Fibroblast of lung (primary cell): ENCODE data around the gene NDC80. TPM values are rescaled to one million over a fixed set of nuclear protein-coding genes. Genes with fewer than 3 reads are reported as not detected.
"Not testable (repeated sequence)": the region's sequence is repeated elsewhere in the genome, so short reads cannot be mapped to it uniquely, and the experiment has no call there.

ENCODE experiments used
- DNase-seq, 2 donors: peaks; one replicate each; pipeline versions ENCODE4 v3.0.0 to v3.0.0-alpha.2; 2010; ENCODE audit warnings: low read depth in 2 of 2
- H2AFZ ChIP-seq: 2 replicates; pipeline ENCODE4 v1.5.1; 2012; ENCODE audit warnings: low read length, control low read depth, inconsistent platforms
- H3K27ac ChIP-seq: 2 replicates; pipeline ENCODE4 v1.5.1; 2011; ENCODE audit warnings: low read length, control low read depth; ENCODE audit not compliant: insufficient read depth
- H3K27me3 ChIP-seq: 2 replicates; pipeline ENCODE4 v1.5.1; 2011; ENCODE audit warnings: mild to moderate bottlenecking, low read length; ENCODE audit not compliant: control insufficient read depth, insufficient read depth
- H3K36me3 ChIP-seq: 2 replicates; pipeline ENCODE4 v1.5.1; 2011; ENCODE audit warnings: low read length; ENCODE audit not compliant: control insufficient read depth, insufficient read depth
- H3K4me1 ChIP-seq: 2 replicates; pipeline ENCODE4 v1.5.1; 2011; ENCODE audit warnings: low read length; ENCODE audit not compliant: control insufficient read depth, insufficient read depth; ENCODE audit errors: extremely low read depth
- H3K4me2 ChIP-seq: 2 replicates; pipeline ENCODE4 v1.5.1; 2011; ENCODE audit warnings: low read length, control low read depth; ENCODE audit not compliant: insufficient read depth; ENCODE audit errors: extremely low read depth
- H3K4me3 ChIP-seq, 4 experiments: fragments of 200-600 bp in 1 of 4; sonication (generic) in 1 of 4; replicated peaks in 1 of 4; 2 replicates each; pipeline ENCODE4 v1.5.1; 2011 to 2016; ENCODE audit warnings: low read length in 4 of 4, low read depth in 3 of 4, mild to moderate bottlenecking in 3 of 4, control low read depth in 2 of 4, inconsistent platforms in 1 of 4, mixed read lengths in 1 of 4; ENCODE audit not compliant: insufficient read depth in 1 of 4; ENCODE audit errors: control extremely low read depth in 1 of 4
- H3K79me2 ChIP-seq: 2 replicates; pipeline ENCODE4 v1.5.1; 2012; ENCODE audit warnings: mild to moderate bottlenecking, low read length, inconsistent platforms; ENCODE audit not compliant: control insufficient read depth, insufficient read depth
- H3K9ac ChIP-seq: 2 replicates; pipeline ENCODE4 v1.5.1; 2011; ENCODE audit warnings: mild to moderate bottlenecking, low read length, control low read depth; ENCODE audit not compliant: insufficient read depth
- H3K9me3 ChIP-seq: 2 replicates; pipeline ENCODE4 v1.5.1; 2012; ENCODE audit warnings: low read depth, low read length; ENCODE audit not compliant: control insufficient read depth, insufficient read depth
- H4K20me1 ChIP-seq: 2 replicates; pipeline ENCODE4 v1.5.1; 2011; ENCODE audit warnings: low read length; ENCODE audit not compliant: control insufficient read depth, insufficient read depth; ENCODE audit errors: extremely low read depth
- EZH2 ChIP-seq: IDR thresholded peaks from 2 replicates; pipeline ENCODE4 v1.5.1; 2012; ENCODE audit warnings: low read length, control low read depth, mild to moderate bottlenecking; ENCODE audit errors: missing control alignments
- polyA minus RNA-seq: library from RNA; depleted of rRNA, polyadenylated mRNA; stranded (reverse); fragments of >200 nt; gene quantifications from 2 replicates; pipeline ENCODE4 v1.2.3, GENCODE V29; 2011; ENCODE audit warnings: low replicate concordance
- polyA plus RNA-seq, 2 donors: library from polyadenylated mRNA; depleted of rRNA in 1 of 2; stranded (reverse) in 1 of 2; unstranded in 1 of 2; fragments of >200 nt; gene quantifications; 2 replicates each; pipeline ENCODE4 v1.2.1, GENCODE V29; 2011 to 2012; ENCODE audit warnings: missing spikeins in 1 of 2
- total RNA-seq: library from RNA; depleted of rRNA; stranded (reverse); fragments of >200 nt; gene quantifications from 2 replicates; pipeline ENCODE4 v1.2.1, GENCODE V29; 2014
- TF ChIP-seq, protein P1 (sequence below), 2 donors: IDR thresholded peaks in 1 of 2; conservative IDR thresholded peaks in 1 of 2; 1 replicate in 1 of 2; 2 replicates in 1 of 2; pipeline ENCODE4 v1.5.1; 2011 to 2012; ENCODE audit warnings: low read length in 2 of 2, control low read depth in 1 of 2, inconsistent platforms in 1 of 2, low read depth in 1 of 2, mild to moderate bottlenecking in 1 of 2

NDC80 gene
- 1.0 and 9.7 TPM in 2 replicates for total RNA-seq
- polyA plus RNA-seq = 8.3 and 22.5 TPM in 2 replicates
- polyA plus RNA-seq (2012) = 6.3 and 18.8 TPM in 2 replicates
- 3.9 TPM in 1 of 2 replicates, not detected in the other for polyA minus RNA-seq

DNA sequence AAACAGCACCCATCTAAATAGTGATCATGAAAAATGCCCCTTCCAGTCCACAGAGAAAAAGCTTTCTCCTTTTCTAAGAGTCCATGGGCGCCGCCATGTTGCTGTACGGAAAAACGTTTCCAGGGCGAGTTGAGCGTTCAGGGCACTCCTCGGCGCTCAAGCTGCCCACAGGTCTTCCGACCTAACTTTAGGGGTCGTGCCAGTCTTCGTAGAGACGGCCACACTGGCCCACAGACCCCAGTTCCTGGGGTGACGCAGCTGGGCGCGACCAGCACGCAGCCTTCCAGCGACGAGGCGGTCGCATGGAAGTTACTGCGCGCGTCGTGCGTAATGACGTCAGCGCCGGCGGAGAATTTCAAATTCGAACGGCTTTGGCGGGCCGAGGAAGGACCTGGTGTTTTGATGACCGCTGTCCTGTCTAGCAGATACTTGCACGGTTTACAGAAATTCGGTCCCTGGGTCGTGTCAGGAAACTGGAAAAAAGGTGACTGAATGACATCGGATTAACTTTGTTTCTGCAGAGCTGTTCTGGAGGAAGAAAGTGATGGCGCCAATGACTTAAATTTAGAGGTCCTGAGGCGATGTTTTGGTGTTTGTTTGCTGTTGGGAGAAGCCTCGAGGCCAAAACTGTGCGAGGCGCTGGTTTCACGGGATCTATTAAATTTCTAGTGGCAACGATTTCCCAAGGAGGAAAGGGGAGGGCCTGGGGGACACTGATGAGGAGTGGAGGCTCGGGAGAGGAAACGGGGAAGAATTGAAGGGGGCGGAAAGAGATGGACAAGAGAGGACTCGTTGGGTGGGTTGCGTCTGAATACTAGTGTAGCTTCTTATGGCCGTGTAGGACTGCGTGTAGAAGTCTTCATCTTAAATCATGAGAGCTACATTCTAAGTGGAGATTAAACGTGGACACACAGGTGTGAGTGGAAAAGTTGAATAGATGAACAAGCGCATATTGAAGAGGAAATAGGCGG lies at the start of gene NDC80, which contains the start of gene METTL4:
Gene NDC80 (plus strand): TSS at position 358 of the 971 bp plus-strand sequence. CDS start 1,429 bp downstream, outside the sequence.
Gene METTL4 (minus strand): TSS at position 306 of the 971 bp plus-strand sequence. CDS start 4,289 bp downstream, outside the sequence.
- Histone ChIP-seq H3K4me2 (peak within 1 kb of the TSS; percentile 95), H3K79me2 (peaks cover 66% of the 10 kb centered on the region), H3K9me3 (no peaks in the 10 kb centered on the region), H3K4me1 (peaks cover 7% of the 10 kb centered on the region), H3K27me3 (no peaks in the 10 kb centered on the region), H3K9ac (peak within 1 kb of the TSS; percentile 100), H2AFZ (peak within 1 kb of the TSS; percentile 98), H4K20me1 (no peaks in the 10 kb centered on the region), H3K4me3 (peak within 1 kb of the TSS; percentile 50 to 92 (median 82)), H3K27ac (peak within 1 kb of the TSS; percentile 100), H3K36me3 (no peaks in the 10 kb centered on the region)
- TF ChIP-seq EZH2 = no peak
- TF ChIP-seq, protein P1, sequence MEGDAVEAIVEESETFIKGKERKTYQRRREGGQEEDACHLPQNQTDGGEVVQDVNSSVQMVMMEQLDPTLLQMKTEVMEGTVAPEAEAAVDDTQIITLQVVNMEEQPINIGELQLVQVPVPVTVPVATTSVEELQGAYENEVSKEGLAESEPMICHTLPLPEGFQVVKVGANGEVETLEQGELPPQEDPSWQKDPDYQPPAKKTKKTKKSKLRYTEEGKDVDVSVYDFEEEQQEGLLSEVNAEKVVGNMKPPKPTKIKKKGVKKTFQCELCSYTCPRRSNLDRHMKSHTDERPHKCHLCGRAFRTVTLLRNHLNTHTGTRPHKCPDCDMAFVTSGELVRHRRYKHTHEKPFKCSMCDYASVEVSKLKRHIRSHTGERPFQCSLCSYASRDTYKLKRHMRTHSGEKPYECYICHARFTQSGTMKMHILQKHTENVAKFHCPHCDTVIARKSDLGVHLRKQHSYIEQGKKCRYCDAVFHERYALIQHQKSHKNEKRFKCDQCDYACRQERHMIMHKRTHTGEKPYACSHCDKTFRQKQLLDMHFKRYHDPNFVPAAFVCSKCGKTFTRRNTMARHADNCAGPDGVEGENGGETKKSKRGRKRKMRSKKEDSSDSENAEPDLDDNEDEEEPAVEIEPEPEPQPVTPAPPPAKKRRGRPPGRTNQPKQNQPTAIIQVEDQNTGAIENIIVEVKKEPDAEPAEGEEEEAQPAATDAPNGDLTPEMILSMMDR (conservative IDR thresholded peaks at IDR 0.05 in 1 of 2, IDR thresholded peaks at IDR 0.05 in 1 of 2; ENCODE audit: low read depth in 1 of 2, low read length in 2 of 2) = no peak
- peak; percentile 87 to 90 for DNase-seq

DNA sequence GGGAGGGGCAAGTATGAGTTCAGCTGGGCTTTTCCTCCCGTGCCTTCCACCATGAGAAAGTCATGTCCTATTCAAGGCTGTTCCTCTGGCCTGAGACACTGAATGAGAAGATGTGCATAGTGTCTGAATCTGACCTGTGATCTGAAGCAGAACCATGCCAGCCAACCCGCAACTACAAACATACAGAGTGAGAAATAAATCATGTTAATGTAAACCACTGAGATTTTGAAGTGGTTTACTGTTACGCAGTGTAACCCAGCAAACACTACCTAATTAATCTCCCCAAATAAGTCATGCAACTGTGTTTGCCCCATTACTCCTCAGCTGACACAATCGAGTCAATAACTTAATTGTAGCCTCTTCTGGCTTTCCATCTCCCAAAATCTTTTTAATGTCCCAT lies 49.2 kb upstream of the NDC80 start:
- Histone ChIP-seq H3K9ac (no peak overlapping the region), H3K4me3 (no peak overlapping the region), H4K20me1 (no peaks in the 10 kb centered on the region), H3K79me2 (no peaks in the 10 kb centered on the region), H3K27ac (no peak overlapping the region), H3K4me2 (no peak overlapping the region), H3K4me1 (no peaks in the 10 kb centered on the region), H2AFZ (no peak overlapping the region), H3K27me3 (no peaks in the 10 kb centered on the region), H3K9me3 (no peaks in the 10 kb centered on the region), H3K36me3 (no peaks in the 10 kb centered on the region)
- TF ChIP-seq, protein P1 (conservative IDR thresholded peaks at IDR 0.05 in 1 of 2, IDR thresholded peaks at IDR 0.05 in 1 of 2; ENCODE audit: low read depth in 1 of 2, low read length in 2 of 2) = no peak
- TF ChIP-seq EZH2 = no peak
- no peak for DNase-seq

DNA sequence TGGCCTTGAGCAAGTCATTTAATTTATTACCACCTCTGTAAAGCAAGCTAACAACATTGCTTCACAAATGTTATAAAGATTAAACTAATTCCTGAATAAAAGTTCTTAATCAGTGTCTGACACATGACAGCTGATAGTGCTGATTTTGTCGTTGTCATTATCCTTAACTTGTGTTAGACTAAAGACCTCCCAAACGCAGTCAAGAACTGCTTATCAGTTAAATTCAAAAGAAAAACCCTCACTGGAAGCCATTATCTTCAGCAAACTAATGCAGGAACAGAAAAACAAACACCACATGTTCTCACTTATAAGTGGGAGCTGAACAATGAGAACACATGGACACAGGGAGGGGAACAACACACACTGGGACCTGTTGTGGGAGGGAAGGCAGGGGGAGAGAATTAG lies 46.6 kb upstream of the NDC80 start:
- DNase-seq, H3K36me3 ChIP-seq, H3K9me3 ChIP-seq, H4K20me1 ChIP-seq, H3K79me2 ChIP-seq, H3K27me3 ChIP-seq, H2AFZ ChIP-seq, H3K4me1 ChIP-seq, H3K4me3 ChIP-seq, H3K9ac ChIP-seq, H3K4me2 ChIP-seq, H3K27ac ChIP-seq: not testable (repeated sequence)
